ENCODE results near the gene DNAJC15.

DNA sequence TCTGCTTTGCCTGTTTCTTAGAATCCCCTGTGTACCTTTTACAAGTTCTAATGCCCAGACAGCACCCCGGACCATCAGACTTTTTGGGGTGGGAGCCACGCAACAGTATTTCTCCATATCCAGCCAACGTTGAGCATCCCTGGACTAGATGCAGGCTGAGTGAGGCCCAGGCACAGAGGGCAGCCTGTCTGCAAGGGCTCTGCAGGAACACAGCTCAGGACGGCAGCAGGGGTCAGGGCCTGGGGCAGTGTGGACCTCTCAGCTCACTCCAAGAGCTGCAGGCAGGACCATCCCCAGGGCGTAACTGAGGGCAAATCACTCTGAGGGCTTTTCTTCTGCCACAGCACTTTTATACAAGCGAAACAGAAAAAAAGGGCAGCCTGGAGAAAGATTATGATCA lies 95.8 kb downstream of the DNAJC15 start:
- TF ChIP-seq, protein P1, sequence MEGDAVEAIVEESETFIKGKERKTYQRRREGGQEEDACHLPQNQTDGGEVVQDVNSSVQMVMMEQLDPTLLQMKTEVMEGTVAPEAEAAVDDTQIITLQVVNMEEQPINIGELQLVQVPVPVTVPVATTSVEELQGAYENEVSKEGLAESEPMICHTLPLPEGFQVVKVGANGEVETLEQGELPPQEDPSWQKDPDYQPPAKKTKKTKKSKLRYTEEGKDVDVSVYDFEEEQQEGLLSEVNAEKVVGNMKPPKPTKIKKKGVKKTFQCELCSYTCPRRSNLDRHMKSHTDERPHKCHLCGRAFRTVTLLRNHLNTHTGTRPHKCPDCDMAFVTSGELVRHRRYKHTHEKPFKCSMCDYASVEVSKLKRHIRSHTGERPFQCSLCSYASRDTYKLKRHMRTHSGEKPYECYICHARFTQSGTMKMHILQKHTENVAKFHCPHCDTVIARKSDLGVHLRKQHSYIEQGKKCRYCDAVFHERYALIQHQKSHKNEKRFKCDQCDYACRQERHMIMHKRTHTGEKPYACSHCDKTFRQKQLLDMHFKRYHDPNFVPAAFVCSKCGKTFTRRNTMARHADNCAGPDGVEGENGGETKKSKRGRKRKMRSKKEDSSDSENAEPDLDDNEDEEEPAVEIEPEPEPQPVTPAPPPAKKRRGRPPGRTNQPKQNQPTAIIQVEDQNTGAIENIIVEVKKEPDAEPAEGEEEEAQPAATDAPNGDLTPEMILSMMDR (IDR thresholded peaks at IDR 0.05): no peak
- no peak for TF ChIP-seq POLR2A (IDR thresholded peaks at IDR 0.05)

All from body of pancreas (tissue), 4 donors.